ENCODE results near the gene MAU2.

Gene MAU2

GRCh38 chr19:19294914-19295313 lies 25.7 kb upstream of the MAU2 start:
- TF ChIP-seq CTCF (IDR thresholded peaks at IDR 0.05; ENCODE audit: insufficient read depth, low read depth, low read length, missing control alignments): no peak
- no peak for DNase-seq (ENCODE audit: low read depth)
- H3K4me3 ChIP-seq (ENCODE audit: low read depth, low read length): no peak overlapping the region

GRCh38 chr19:19296953-19297689 lies 23.5 kb upstream of the MAU2 start:
- no peak overlapping the region for H3K4me3 ChIP-seq (ENCODE audit: low read depth, low read length)
- TF ChIP-seq CTCF (IDR thresholded peaks at IDR 0.05; ENCODE audit: insufficient read depth, low read depth, low read length, missing control alignments): no peak
- no peak for DNase-seq (ENCODE audit: low read depth)

- TF ChIP-seq CTCF (IDR thresholded peaks at IDR 0.05; ENCODE audit: insufficient read depth, low read depth, low read length, missing control alignments): no peak
- DNase-seq (ENCODE audit: low read depth): no peak
- H3K4me3 ChIP-seq (ENCODE audit: low read depth, low read length): no peak overlapping the region
Observed at GRCh38 chr19:19297759-19298158, 22.9 kb upstream of the MAU2 start.

- TF ChIP-seq CTCF (IDR thresholded peaks at IDR 0.05; ENCODE audit: insufficient read depth, low read depth, low read length, missing control alignments): no peak
- DNase-seq (ENCODE audit: low read depth): no peak
- no peak overlapping the region for H3K4me3 ChIP-seq (ENCODE audit: low read depth, low read length)
Observed at GRCh38 chr19:19300613-19301012, 20.0 kb upstream of the MAU2 start.

GRCh38 chr19:19303411-19303810 lies 17.2 kb upstream of the MAU2 start:
- no peak overlapping the region for H3K4me3 ChIP-seq (ENCODE audit: low read depth, low read length)
- no peak for TF ChIP-seq CTCF (IDR thresholded peaks at IDR 0.05; ENCODE audit: insufficient read depth, low read depth, low read length, missing control alignments)
- DNase-seq (ENCODE audit: low read depth): no peak

- H3K4me3 ChIP-seq (ENCODE audit: low read depth, low read length): no peak overlapping the region
- no peak for TF ChIP-seq CTCF (IDR thresholded peaks at IDR 0.05; ENCODE audit: insufficient read depth, low read depth, low read length, missing control alignments)
- DNase-seq (ENCODE audit: low read depth): no peak
Observed at GRCh38 chr19:19304186-19304965, 16.3 kb upstream of the MAU2 start.

Measured in GM12865 (cell line).